HepG2 (cell line): ENCODE results near the gene ZFHX3. TPM values are rescaled to one million over a fixed set of nuclear protein-coding genes. Genes with fewer than 3 reads are reported as not detected.

Experiments
- CEBPG ChIP-seq: IDR thresholded peaks from 2 replicates; pipeline ENCODE4 v1.6.1; 2016
- FOXJ3 ChIP-seq: sonication (generic); formaldehyde crosslinking; IDR thresholded peaks from 2 replicates; pipeline ENCODE4 v1.4.0; 2020; ENCODE audit warnings: missing genetic modification reagents, mild to moderate bottlenecking, borderline replicate concordance
- HDAC6 ChIP-seq: fragments of 200-600 bp; sonication (generic); IDR thresholded peaks from 2 replicates; pipeline ENCODE4 v1.7.0; 2017; ENCODE audit warnings: mild to moderate bottlenecking, antibody characterized with exemption, low read length, low read depth
- MAFF ChIP-seq: IDR thresholded peaks from 2 replicates; pipeline ENCODE4 v1.6.1; 2011; ENCODE audit warnings: low read depth, low read length, improper control_type of control experiment
- MXD4 ChIP-seq: IDR thresholded peaks from 2 replicates; pipeline ENCODE4 v1.6.1; 2016; ENCODE audit warnings: mild to moderate bottlenecking, missing biosample characterization, missing genetic modification reagents
- NKX3-1 ChIP-seq: sonication (generic); formaldehyde crosslinking; IDR thresholded peaks from 2 replicates; pipeline ENCODE4 v1.5.0; 2020; ENCODE audit warnings: missing genetic modification reagents
- PCBP1 ChIP-seq: fragments of 200-400 bp; formaldehyde crosslinking; IDR thresholded peaks from 2 replicates; pipeline ENCODE4 v1.6.1; 2017; ENCODE audit warnings: mild to moderate bottlenecking, low read depth, low read length, borderline replicate concordance
- POLR2AphosphoS2 ChIP-seq: IDR thresholded peaks from 2 replicates; pipeline ENCODE4 v1.6.1; 2011; ENCODE audit warnings: low read depth, low read length, improper control_type of control experiment
- SRY ChIP-seq: sonication (generic); formaldehyde crosslinking; IDR thresholded peaks from 2 replicates; pipeline ENCODE4 v1.8.0; 2022; ENCODE audit warnings: mild to moderate bottlenecking, missing genetic modification reagents
- WIZ ChIP-seq: sonication (generic); formaldehyde crosslinking; IDR thresholded peaks from 2 replicates; pipeline ENCODE4 v1.5.1; 2020; ENCODE audit warnings: mild to moderate bottlenecking, missing genetic modification reagents
- ZFP41 ChIP-seq: sonication (generic); formaldehyde crosslinking; IDR thresholded peaks from 2 replicates; pipeline ENCODE4 v1.4.0; 2020; ENCODE audit warnings: mild to moderate bottlenecking, missing genetic modification reagents, borderline replicate concordance
- ZNF143 ChIP-seq: sonication (generic); formaldehyde crosslinking; IDR thresholded peaks from 2 replicates; pipeline ENCODE4 v1.4.0; 2020; ENCODE audit warnings: missing genetic modification reagents
- ZNF331 ChIP-seq: sonication (generic); formaldehyde crosslinking; IDR thresholded peaks from 2 replicates; pipeline ENCODE4 v1.4.0; 2020; ENCODE audit warnings: missing genetic modification reagents
- ZNF800 ChIP-seq: sonication (generic); formaldehyde crosslinking; IDR thresholded peaks from 2 replicates; pipeline ENCODE4 v1.4.0; 2020; ENCODE audit warnings: missing genetic modification reagents
- ZSCAN22 ChIP-seq: sonication (generic); formaldehyde crosslinking; IDR thresholded peaks from 2 replicates; pipeline ENCODE4 v1.4.0; 2020; ENCODE audit warnings: mild to moderate bottlenecking, missing genetic modification reagents
- ZSCAN31 ChIP-seq: sonication (generic); formaldehyde crosslinking; IDR thresholded peaks from 2 replicates; pipeline ENCODE4 v1.5.0; 2020; ENCODE audit warnings: low read depth, mild to moderate bottlenecking, missing genetic modification reagents
- polyA plus RNA-seq, 8 experiments: library from polyadenylated mRNA; depleted of rRNA in 3 of 8; stranded (reverse) in 7 of 8; unstranded in 1 of 8; fragments of >200 nt; fragmentation: Illumina TruSeq in 4 of 8; extraction: Trizol in 4 of 8; gene quantifications; 2 replicates each; pipeline versions ENCODE4 v1.2.1 to v1.2.3, GENCODE V29; 2011 to 2016; ENCODE audit warnings: low read depth in 4 of 8, missing spikeins in 1 of 8, mixed read lengths in 1 of 8; ENCODE audit not compliant: insufficient read depth in 1 of 8
- total RNA-seq, 5 experiments: library from RNA; depleted of rRNA; stranded (reverse); fragments of >200 nt; fragmentation: Illumina TruSeq; extraction: Trizol; gene quantifications; 2 replicates each; pipeline ENCODE4 v1.2.3, GENCODE V29; 2016; ENCODE audit warnings: low read depth in 1 of 5
- TF ChIP-seq, protein P1 (sequence below): sonication (generic); formaldehyde crosslinking; IDR thresholded peaks from 2 replicates; pipeline ENCODE4 v1.4.0; 2020; ENCODE audit warnings: missing genetic modification reagents, borderline replicate concordance
- TF ChIP-seq, protein P2 (sequence below): sonication (generic); formaldehyde crosslinking; IDR thresholded peaks from 2 replicates; pipeline ENCODE4 v1.8.1; 2023; ENCODE audit warnings: mild to moderate bottlenecking, missing genetic modification reagents
- TF ChIP-seq, protein P3 (sequence below): sonication (generic); formaldehyde crosslinking; IDR thresholded peaks from 2 replicates; pipeline ENCODE4 v1.4.0; 2020; ENCODE audit warnings: mild to moderate bottlenecking, missing genetic modification reagents

Gene ZFHX3
- total and polyA plus RNA-seq, 2 of the 13 experiments (the other 11 are each of a cell fraction or from before 2014, with no cell fraction given): 5.0 to 6.0 TPM

GRCh38 chr16:72877374-72878028, 170.4 kb downstream of the ZFHX3 start (continued):
- peak; percentile 82 for TF ChIP-seq MAFF
- TF ChIP-seq FOXJ3 (CRISPR knock-in tag): peak; percentile 86; the same call in 1 of the 2 replicates
- TF ChIP-seq NKX3-1 (CRISPR knock-in tag): peak; percentile 43; the same call in 1 of the 2 replicates
- peak; percentile 70; the same call in 1 of the 2 replicates for TF ChIP-seq ZSCAN31 (CRISPR knock-in tag)
- TF ChIP-seq HDAC6: no peak
- TF ChIP-seq WIZ (CRISPR knock-in tag): no peak
- TF ChIP-seq, protein P1, sequence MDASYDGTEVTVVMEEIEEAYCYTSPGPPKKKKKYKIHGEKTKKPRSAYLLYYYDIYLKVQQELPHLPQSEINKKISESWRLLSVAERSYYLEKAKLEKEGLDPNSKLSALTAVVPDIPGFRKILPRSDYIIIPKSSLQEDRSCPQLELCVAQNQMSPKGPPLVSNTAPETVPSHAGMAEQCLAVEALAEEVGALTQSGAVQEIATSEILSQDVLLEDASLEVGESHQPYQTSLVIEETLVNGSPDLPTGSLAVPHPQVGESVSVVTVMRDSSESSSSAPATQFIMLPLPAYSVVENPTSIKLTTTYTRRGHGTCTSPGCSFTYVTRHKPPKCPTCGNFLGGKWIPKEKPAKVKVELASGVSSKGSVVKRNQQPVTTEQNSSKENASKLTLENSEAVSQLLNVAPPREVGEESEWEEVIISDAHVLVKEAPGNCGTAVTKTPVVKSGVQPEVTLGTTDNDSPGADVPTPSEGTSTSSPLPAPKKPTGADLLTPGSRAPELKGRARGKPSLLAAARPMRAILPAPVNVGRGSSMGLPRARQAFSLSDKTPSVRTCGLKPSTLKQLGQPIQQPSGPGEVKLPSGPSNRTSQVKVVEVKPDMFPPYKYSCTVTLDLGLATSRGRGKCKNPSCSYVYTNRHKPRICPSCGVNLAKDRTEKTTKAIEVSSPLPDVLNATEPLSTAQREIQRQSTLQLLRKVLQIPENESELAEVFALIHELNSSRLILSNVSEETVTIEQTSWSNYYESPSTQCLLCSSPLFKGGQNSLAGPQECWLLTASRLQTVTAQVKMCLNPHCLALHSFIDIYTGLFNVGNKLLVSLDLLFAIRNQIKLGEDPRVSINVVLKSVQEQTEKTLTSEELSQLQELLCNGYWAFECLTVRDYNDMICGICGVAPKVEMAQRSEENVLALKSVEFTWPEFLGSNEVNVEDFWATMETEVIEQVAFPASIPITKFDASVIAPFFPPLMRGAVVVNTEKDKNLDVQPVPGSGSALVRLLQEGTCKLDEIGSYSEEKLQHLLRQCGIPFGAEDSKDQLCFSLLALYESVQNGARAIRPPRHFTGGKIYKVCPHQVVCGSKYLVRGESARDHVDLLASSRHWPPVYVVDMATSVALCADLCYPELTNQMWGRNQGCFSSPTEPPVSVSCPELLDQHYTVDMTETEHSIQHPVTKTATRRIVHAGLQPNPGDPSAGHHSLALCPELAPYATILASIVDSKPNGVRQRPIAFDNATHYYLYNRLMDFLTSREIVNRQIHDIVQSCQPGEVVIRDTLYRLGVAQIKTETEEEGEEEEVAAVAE (CRISPR knock-in tag): 0 out of 2 replicates have a peak, but pooled peaks have one; percentile 4
- no peak for TF ChIP-seq ZNF800 (CRISPR knock-in tag)
- TF ChIP-seq ZNF143 (CRISPR knock-in tag): no peak
- TF ChIP-seq SRY (CRISPR knock-in tag): 0 out of 2 replicates have a peak, but pooled peaks have one; percentile 43
- peak; percentile 28; the same call in 1 of the 2 replicates for TF ChIP-seq CEBPG (CRISPR knock-in tag)
- TF ChIP-seq ZFP41 (CRISPR knock-in tag): no peak
- TF ChIP-seq, protein P2, sequence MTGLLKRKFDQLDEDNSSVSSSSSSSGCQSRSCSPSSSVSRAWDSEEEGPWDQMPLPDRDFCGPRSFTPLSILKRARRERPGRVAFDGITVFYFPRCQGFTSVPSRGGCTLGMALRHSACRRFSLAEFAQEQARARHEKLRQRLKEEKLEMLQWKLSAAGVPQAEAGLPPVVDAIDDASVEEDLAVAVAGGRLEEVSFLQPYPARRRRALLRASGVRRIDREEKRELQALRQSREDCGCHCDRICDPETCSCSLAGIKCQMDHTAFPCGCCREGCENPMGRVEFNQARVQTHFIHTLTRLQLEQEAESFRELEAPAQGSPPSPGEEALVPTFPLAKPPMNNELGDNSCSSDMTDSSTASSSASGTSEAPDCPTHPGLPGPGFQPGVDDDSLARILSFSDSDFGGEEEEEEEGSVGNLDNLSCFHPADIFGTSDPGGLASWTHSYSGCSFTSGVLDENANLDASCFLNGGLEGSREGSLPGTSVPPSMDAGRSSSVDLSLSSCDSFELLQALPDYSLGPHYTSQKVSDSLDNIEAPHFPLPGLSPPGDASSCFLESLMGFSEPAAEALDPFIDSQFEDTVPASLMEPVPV (CRISPR knock-in tag): peak; percentile 26; the same call in 1 of the 2 replicates
- TF ChIP-seq PCBP1: no peak
- peak; percentile 19; the same call in 1 of the 2 replicates for TF ChIP-seq MXD4 (CRISPR knock-in tag)
- no peak for TF ChIP-seq POLR2AphosphoS2
- peak; percentile 75 for TF ChIP-seq ZNF331
- no peak for TF ChIP-seq ZSCAN22 (CRISPR knock-in tag)
- TF ChIP-seq, protein P3, sequence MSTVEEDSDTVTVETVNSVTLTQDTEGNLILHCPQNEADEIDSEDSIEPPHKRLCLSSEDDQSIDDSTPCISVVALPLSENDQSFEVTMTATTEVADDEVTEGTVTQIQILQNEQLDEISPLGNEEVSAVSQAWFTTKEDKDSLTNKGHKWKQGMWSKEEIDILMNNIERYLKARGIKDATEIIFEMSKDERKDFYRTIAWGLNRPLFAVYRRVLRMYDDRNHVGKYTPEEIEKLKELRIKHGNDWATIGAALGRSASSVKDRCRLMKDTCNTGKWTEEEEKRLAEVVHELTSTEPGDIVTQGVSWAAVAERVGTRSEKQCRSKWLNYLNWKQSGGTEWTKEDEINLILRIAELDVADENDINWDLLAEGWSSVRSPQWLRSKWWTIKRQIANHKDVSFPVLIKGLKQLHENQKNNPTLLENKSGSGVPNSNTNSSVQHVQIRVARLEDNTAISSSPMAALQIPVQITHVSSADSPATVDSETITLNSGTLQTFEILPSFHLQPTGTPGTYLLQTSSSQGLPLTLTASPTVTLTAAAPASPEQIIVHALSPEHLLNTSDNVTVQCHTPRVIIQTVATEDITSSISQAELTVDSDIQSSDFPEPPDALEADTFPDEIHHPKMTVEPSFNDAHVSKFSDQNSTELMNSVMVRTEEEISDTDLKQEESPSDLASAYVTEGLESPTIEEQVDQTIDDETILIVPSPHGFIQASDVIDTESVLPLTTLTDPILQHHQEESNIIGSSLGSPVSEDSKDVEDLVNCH (CRISPR knock-in tag): 0 out of 2 replicates have a peak, but pooled peaks have one; percentile 6
